ENCODE results near the gene CC2D2B. TPM values are rescaled to one million over a fixed set of nuclear protein-coding genes. Genes with fewer than 3 reads are reported as not detected.
"Not testable (repeated sequence)": the region's sequence is repeated elsewhere in the genome, so short reads cannot be mapped to it uniquely, and the experiment has no call there.

Gene CC2D2B
- total and polyA plus RNA-seq, 4 experiments from 2014 or later = 0.10 to 0.15 TPM; not detected in 2

GRCh38 chr10:95987685-95988426, 80.1 kb downstream of the CC2D2B start:
- DNase-seq = no peak
- Mint-ChIP-seq H3K36me3 (no peaks in the 10 kb centered on the region), H3K9me3 (no peaks in the 10 kb centered on the region), H3K4me1 (no peaks in the 10 kb centered on the region), H3K27me3 (peaks cover 1 to 6% of the 10 kb centered on the region in 2 donors), H3K27ac (no peak overlapping the region), H3K4me3 (no peak overlapping the region)
- no peaks in the 10 kb centered on the region for H3K27me3 ChIP-seq (ENCODE audit: insufficient read depth, low read length)
- no peaks in the 10 kb centered on the region for H3K36me3 ChIP-seq (ENCODE audit: insufficient read depth, low read length)
- ChIA-PET CTCF (ENCODE audit: partially characterized antibody) (no interaction called here), POLR2A (ENCODE audit: partially characterized antibody) (no interaction called here)
- intact Hi-C loops (cut with micrococcal nuclease) = no loop called here
- no peaks in the 10 kb centered on the region for H3K4me1 ChIP-seq (ENCODE audit: insufficient read depth, low read length)
- no peak overlapping the region for H3K4me3 ChIP-seq (ENCODE audit: low read length in 2 of 2)
- H3K9me3 ChIP-seq (ENCODE audit: control insufficient read depth in 1 of 2, low read length in 2 of 2) = no peaks in the 10 kb centered on the region
- no peak overlapping the region for H3K27ac ChIP-seq (ENCODE audit: low read depth, low read length)

- no peaks in the 10 kb centered on the region for H3K36me3 Mint-ChIP-seq
- intact Hi-C loops (cut with micrococcal nuclease) = no loop called here
- H3K36me3 ChIP-seq (ENCODE audit: insufficient read depth, low read length) = no peaks in the 10 kb centered on the region
- H3K4me3 Mint-ChIP-seq = no peak overlapping the region
- H3K27me3 Mint-ChIP-seq = peaks cover 1 to 6% of the 10 kb centered on the region in 2 donors
- H3K9me3 Mint-ChIP-seq = no peaks in the 10 kb centered on the region
- no peaks in the 10 kb centered on the region for H3K9me3 ChIP-seq (ENCODE audit: control insufficient read depth in 1 of 2, low read length in 2 of 2)
- H3K27me3 ChIP-seq (ENCODE audit: insufficient read depth, low read length) = no peaks in the 10 kb centered on the region
- ChIA-PET POLR2A (ENCODE audit: partially characterized antibody) (no interaction called here), CTCF (ENCODE audit: partially characterized antibody) (no interaction called here)
- DNase-seq = no peak
- no peak overlapping the region for H3K4me3 ChIP-seq (ENCODE audit: low read length in 2 of 2)
- H3K27ac Mint-ChIP-seq = no peak overlapping the region
- H3K4me1 ChIP-seq (ENCODE audit: insufficient read depth, low read length) = no peaks in the 10 kb centered on the region
- H3K4me1 Mint-ChIP-seq = no peaks in the 10 kb centered on the region
- H3K27ac ChIP-seq (ENCODE audit: low read depth, low read length) = no peak overlapping the region
Measured at GRCh38 chr10:95988702-95989101, 80.9 kb downstream of the CC2D2B start.

GRCh38 chr10:95994376-95994775, 86.6 kb downstream of the CC2D2B start:
- H3K4me3 Mint-ChIP-seq; H3K4me3 ChIP-seq (ENCODE audit: low read length in 2 of 2); H3K36me3 ChIP-seq (ENCODE audit: insufficient read depth, low read length); intact Hi-C loops (cut with micrococcal nuclease); H3K4me1 ChIP-seq (ENCODE audit: insufficient read depth, low read length); H3K27me3 ChIP-seq (ENCODE audit: insufficient read depth, low read length); H3K9me3 ChIP-seq (ENCODE audit: control insufficient read depth in 1 of 2, low read length in 2 of 2); H3K27ac ChIP-seq (ENCODE audit: low read depth, low read length); H3K9me3 Mint-ChIP-seq; H3K27me3 Mint-ChIP-seq; DNase-seq; POLR2A ChIA-PET (ENCODE audit: partially characterized antibody); H3K4me1 Mint-ChIP-seq; H3K36me3 Mint-ChIP-seq; H3K27ac Mint-ChIP-seq; CTCF ChIA-PET (ENCODE audit: partially characterized antibody): not testable (repeated sequence)

- Histone ChIP-seq H3K36me3 (ENCODE audit: insufficient read depth, low read length) (no peaks in the 10 kb centered on the region), H3K4me3 (ENCODE audit: low read length in 2 of 2) (no peak overlapping the region), H3K4me1 (ENCODE audit: insufficient read depth, low read length) (no peaks in the 10 kb centered on the region), H3K27ac (ENCODE audit: low read depth, low read length) (no peak overlapping the region), H3K27me3 (ENCODE audit: insufficient read depth, low read length) (no peaks in the 10 kb centered on the region), H3K9me3 (ENCODE audit: control insufficient read depth in 1 of 2, low read length in 2 of 2) (no peaks in the 10 kb centered on the region)
- intact Hi-C loops (cut with micrococcal nuclease) = no loop called here
- no peaks in the 10 kb centered on the region for H3K27me3 Mint-ChIP-seq
- H3K9me3 Mint-ChIP-seq = no peaks in the 10 kb centered on the region
- ChIA-PET CTCF (ENCODE audit: partially characterized antibody) (no interaction called here), POLR2A (ENCODE audit: partially characterized antibody) (no interaction called here)
- no peak overlapping the region for H3K4me3 Mint-ChIP-seq
- H3K27ac Mint-ChIP-seq = no peak overlapping the region
- DNase-seq = no peak
- no peaks in the 10 kb centered on the region for H3K36me3 Mint-ChIP-seq
- no peaks in the 10 kb centered on the region for H3K4me1 Mint-ChIP-seq
Measured at GRCh38 chr10:95998255-95998784, 90.5 kb downstream of the CC2D2B start.

- Histone ChIP-seq H3K36me3 (ENCODE audit: insufficient read depth, low read length) (no peaks in the 10 kb centered on the region), H3K4me3 (ENCODE audit: low read length in 2 of 2) (no peak overlapping the region), H3K27ac (ENCODE audit: low read depth, low read length) (no peak overlapping the region), H3K4me1 (ENCODE audit: insufficient read depth, low read length) (no peaks in the 10 kb centered on the region), H3K9me3 (ENCODE audit: control insufficient read depth in 1 of 2, low read length in 2 of 2) (no peaks in the 10 kb centered on the region), H3K27me3 (ENCODE audit: insufficient read depth, low read length) (no peaks in the 10 kb centered on the region)
- H3K4me3 Mint-ChIP-seq = no peak overlapping the region
- no peaks in the 10 kb centered on the region for H3K9me3 Mint-ChIP-seq
- peaks cover 6 to 9% of the 10 kb centered on the region in 2 donors for H3K27me3 Mint-ChIP-seq
- intact Hi-C loops (cut with micrococcal nuclease) = no loop called here
- no peak overlapping the region for H3K27ac Mint-ChIP-seq
- peaks cover 0 to 4% (median 3%) of the 10 kb centered on the region in 4 donors for H3K4me1 Mint-ChIP-seq
- DNase-seq = no peak
- POLR2A ChIA-PET (ENCODE audit: partially characterized antibody) = no interaction called here
- CTCF ChIA-PET (ENCODE audit: partially characterized antibody) = interaction anchor here (4.6 to 7.7 kb wide), 3 partner anchors 10 to 323 kb away, joined by 33 to 67 read pairs (median 51); no protein-coding TSS in a partner anchor
- H3K36me3 Mint-ChIP-seq = no peaks in the 10 kb centered on the region
Measured at GRCh38 chr10:96013956-96014355, 106.2 kb downstream of the CC2D2B start.

GRCh38 chr10:96014473-96015102, 106.8 kb downstream of the CC2D2B start:
- H3K9me3 Mint-ChIP-seq = no peaks in the 10 kb centered on the region
- no peak for DNase-seq

GRCh38 chr10:96017191-96017687, 109.5 kb downstream of the CC2D2B start:
- no peaks in the 10 kb centered on the region for H3K4me1 ChIP-seq (ENCODE audit: insufficient read depth, low read length)
- no peak overlapping the region for H3K27ac ChIP-seq (ENCODE audit: low read depth, low read length)
- H3K4me3 ChIP-seq (ENCODE audit: low read length in 2 of 2) = no peak overlapping the region
- Mint-ChIP-seq H3K27ac (no peak overlapping the region), H3K4me3 (no peak overlapping the region), H3K4me1 (peaks cover 0 to 4% (median 3%) of the 10 kb centered on the region in 4 donors), H3K9me3 (no peaks in the 10 kb centered on the region), H3K36me3 (no peaks in the 10 kb centered on the region), H3K27me3 (peaks cover 4 to 5% of the 10 kb centered on the region in 2 donors)
- ChIA-PET CTCF (ENCODE audit: partially characterized antibody) (interaction anchor here (0.7 to 7.7 kb wide), 24 partner anchors 9 to 362 kb away, joined by 3 to 67 read pairs (median 4); partner anchors contain the start of genes CC2D2B, TCTN3 and ZNF518A), POLR2A (ENCODE audit: partially characterized antibody) (interaction anchor here (1.0 to 1.5 kb wide), 4 partner anchors 10 to 212 kb away, joined by 3 to 4 read pairs (median 3); partner anchors contain the start of gene ZNF518A)
- no peaks in the 10 kb centered on the region for H3K27me3 ChIP-seq (ENCODE audit: insufficient read depth, low read length)
- no peaks in the 10 kb centered on the region for H3K9me3 ChIP-seq (ENCODE audit: control insufficient read depth in 1 of 2, low read length in 2 of 2)
- H3K36me3 ChIP-seq (ENCODE audit: insufficient read depth, low read length) = no peaks in the 10 kb centered on the region
- intact Hi-C loops (cut with micrococcal nuclease) = loop anchor here (1.0 to 2.0 kb wide), 3 partner anchors 26 to 323 kb away; partner anchors contain the start of gene CCNJ
- peak; percentile 41 to 53 (median 46) for DNase-seq

More at GRCh38 chr10:96014473-96015102, 106.8 kb downstream of the CC2D2B start:
- H3K27ac ChIP-seq (ENCODE audit: low read depth, low read length) = no peak overlapping the region
- H3K36me3 Mint-ChIP-seq = no peaks in the 10 kb centered on the region
- H3K4me3 ChIP-seq (ENCODE audit: low read length in 2 of 2) = no peak overlapping the region
- no peaks in the 10 kb centered on the region for H3K9me3 ChIP-seq (ENCODE audit: control insufficient read depth in 1 of 2, low read length in 2 of 2)
- H3K4me1 ChIP-seq (ENCODE audit: insufficient read depth, low read length) = no peaks in the 10 kb centered on the region
- CTCF ChIA-PET (ENCODE audit: partially characterized antibody) = interaction anchor here (0.8 to 7.7 kb wide), 4 partner anchors 11 to 323 kb away, joined by 3 to 67 read pairs (median 42); no protein-coding TSS in a partner anchor
- intact Hi-C loops (cut with micrococcal nuclease) = no loop called here
- H3K27ac Mint-ChIP-seq = peak overlapping the region in 1 of 7 donors; percentile 2
- H3K27me3 ChIP-seq (ENCODE audit: insufficient read depth, low read length) = no peaks in the 10 kb centered on the region
- peaks cover 0 to 4% (median 3%) of the 10 kb centered on the region in 4 donors for H3K4me1 Mint-ChIP-seq
- peaks cover 6 to 9% of the 10 kb centered on the region in 2 donors for H3K27me3 Mint-ChIP-seq
- no peaks in the 10 kb centered on the region for H3K36me3 ChIP-seq (ENCODE audit: insufficient read depth, low read length)
- no peak overlapping the region for H3K4me3 Mint-ChIP-seq
- POLR2A ChIA-PET (ENCODE audit: partially characterized antibody) = no interaction called here
